IMR-90 (cell line): ENCODE measurements around the gene RCE1. TPM values are rescaled to one million over a fixed set of nuclear protein-coding genes. Genes with fewer than 3 reads are reported as not detected.

Experiments used
- ATAC-seq: fragments of 200-7000 bp; cut with Tn5 transposase; 2 replicates; pipeline ENCODE4 v1.9.1; 2020; ENCODE audit warnings: low read depth, mild to moderate bottlenecking, moderate library complexity
- BruUV-seq: library from RNA; stranded (reverse); fragments of 400-500 nt; replicated peaks from 2 replicates; lab custom pipeline; 2021; lab: Mats Ljungman, UMichigan
- CTCF ChIA-PET: fragments of 300-600 bp; formaldehyde crosslinking; extraction: SDS; loops from one replicate; lab custom pipeline; 2021; ENCODE audit warnings: antibody characterized with exemption; lab: Yijun Ruan, JAX
- POLR2A ChIA-PET: fragments of 300-600 bp; sonication (Branson Sonifier 250); formaldehyde crosslinking; loops from one replicate; lab custom pipeline; 2022; ENCODE audit warnings: antibody characterized with exemption; ENCODE audit not compliant: unreplicated experiment; lab: Charles Lee
- DNase-seq: peaks from one replicate; pipeline ENCODE4 v3.0.0; 2013
- H2AFZ ChIP-seq: replicated peaks from 2 replicates; pipeline ENCODE3; 2013; ENCODE audit warnings: low read length, mild to moderate bottlenecking; ENCODE audit not compliant: poor library complexity
- H2AK5ac ChIP-seq: 2 replicates; pipeline ENCODE4 v1.6.1; 2013; ENCODE audit warnings: low read depth, low read length, inconsistent platforms
- H2AK9ac ChIP-seq: replicated peaks from 2 replicates; pipeline ENCODE3; 2013; ENCODE audit warnings: mild to moderate bottlenecking, low read depth, low read length, moderate library complexity; ENCODE audit not compliant: poor library complexity
- H2BK120ac ChIP-seq: 2 replicates; pipeline ENCODE4 v1.6.1; 2013; ENCODE audit warnings: low read depth, low read length, inconsistent platforms
- H2BK15ac ChIP-seq: 3 replicates; pipeline ENCODE4 v1.6.1; 2013; ENCODE audit warnings: low read depth, low read length, inconsistent platforms
- H2BK20ac ChIP-seq: 2 replicates; pipeline ENCODE4 v1.6.1; 2013; ENCODE audit warnings: low read depth, mild to moderate bottlenecking, inconsistent platforms, low read length, moderate library complexity
- H2BK5ac ChIP-seq: 2 replicates; pipeline ENCODE4 v1.6.1; 2013; ENCODE audit warnings: mild to moderate bottlenecking, low read depth, low read length, inconsistent platforms; ENCODE audit not compliant: poor library complexity, severe bottlenecking
- H3K14ac ChIP-seq: replicated peaks from 2 replicates; pipeline ENCODE4 v1.6.1; 2013; ENCODE audit warnings: low read depth, low read length, inconsistent platforms
- H3K18ac ChIP-seq: 2 replicates; pipeline ENCODE4 v1.6.1; 2013; ENCODE audit warnings: low read depth, low read length, control low read depth
- H3K23ac ChIP-seq: 2 replicates; pipeline ENCODE4 v1.6.1; 2013; ENCODE audit warnings: low read depth, low read length, inconsistent platforms
- H3K27ac ChIP-seq: 2 replicates; pipeline ENCODE4 v1.5.1; 2013; ENCODE audit warnings: mild to moderate bottlenecking, control low read depth, low read length; ENCODE audit not compliant: insufficient read depth
- H3K27me3 ChIP-seq: 2 replicates; pipeline ENCODE4 v1.6.1; 2013; ENCODE audit warnings: low read length; ENCODE audit not compliant: control insufficient read depth, insufficient read depth
- H3K36me3 ChIP-seq: 2 replicates; pipeline ENCODE4 v1.6.1; 2013; ENCODE audit warnings: low read length, mixed read lengths; ENCODE audit not compliant: control insufficient read depth, insufficient read depth
- H3K4ac ChIP-seq: 2 replicates; pipeline ENCODE4 v1.6.1; 2013; ENCODE audit warnings: low read depth, low read length, inconsistent platforms
- H3K4me1 ChIP-seq: 2 replicates; pipeline ENCODE4 v1.6.1; 2013; ENCODE audit warnings: low read length, mixed read lengths; ENCODE audit not compliant: control insufficient read depth, insufficient read depth
- H3K4me2 ChIP-seq: 2 replicates; pipeline ENCODE4 v1.6.1; 2013; ENCODE audit warnings: low read depth, mild to moderate bottlenecking, control low read depth, low read length, moderate library complexity
- H3K4me3 ChIP-seq: 2 replicates; pipeline ENCODE4 v1.5.1; 2013; ENCODE audit warnings: low read depth, mild to moderate bottlenecking, control low read depth, low read length, moderate library complexity; ENCODE audit not compliant: insufficient read depth
- H3K56ac ChIP-seq: 2 replicates; pipeline ENCODE4 v1.6.1; 2013; ENCODE audit warnings: low read length, inconsistent platforms; ENCODE audit not compliant: insufficient read depth; ENCODE audit errors: extremely low read depth
- H3K79me1 ChIP-seq, 2 experiments: 2 replicates each; pipeline ENCODE4 v1.6.1; 2013; ENCODE audit warnings: low read length in 2 of 2, inconsistent platforms in 1 of 2, low read depth in 1 of 2
- H3K9ac ChIP-seq: 2 replicates; pipeline ENCODE4 v1.6.1; 2013; ENCODE audit warnings: low read depth, low read length, control low read depth
- H3K9me1 ChIP-seq: 2 replicates; pipeline ENCODE4 v1.6.1; 2013; ENCODE audit warnings: low read length, inconsistent platforms; ENCODE audit not compliant: insufficient read depth
- H3K9me3 ChIP-seq: 2 replicates; pipeline ENCODE4 v1.6.1; 2013; ENCODE audit warnings: low read length; ENCODE audit not compliant: control insufficient read depth, insufficient read depth
- H4K20me1 ChIP-seq: 2 replicates; pipeline ENCODE4 v1.6.1; 2013; ENCODE audit warnings: low read length, inconsistent platforms; ENCODE audit not compliant: insufficient read depth
- H4K5ac ChIP-seq: 2 replicates; pipeline ENCODE4 v1.6.1; 2013; ENCODE audit warnings: mild to moderate bottlenecking, low read depth, low read length, control low read depth
- H4K8ac ChIP-seq, 2 experiments: 2 replicates each; pipeline ENCODE4 v1.6.1; 2013; ENCODE audit warnings: low read depth in 2 of 2, low read length in 2 of 2, control low read depth in 1 of 2, inconsistent platforms in 1 of 2
- H4K91ac ChIP-seq: 2 replicates; pipeline ENCODE4 v1.6.1; 2013; ENCODE audit warnings: low read depth, low read length, inconsistent platforms; ENCODE audit not compliant: insufficient read depth
- BHLHE40 ChIP-seq: fragments of 150-350 bp; IDR thresholded peaks from 2 replicates; pipeline ENCODE4 v1.6.1; 2016; ENCODE audit warnings: mild to moderate bottlenecking, low read depth, low read length
- CEBPB ChIP-seq: IDR thresholded peaks from 2 replicates; pipeline ENCODE4 v1.6.1; 2012; ENCODE audit warnings: low read depth, low read length, improper control_type of control experiment
- ELK1 ChIP-seq: fragments of 150-350 bp; IDR thresholded peaks from 2 replicates; pipeline ENCODE4 v1.6.1; 2016; ENCODE audit warnings: low read depth, mild to moderate bottlenecking, low read length, moderate library complexity, borderline replicate concordance
- MXI1 ChIP-seq: IDR thresholded peaks from 2 replicates; pipeline ENCODE4 v1.6.1; 2012; ENCODE audit warnings: low read depth, mild to moderate bottlenecking, low read length, moderate library complexity, borderline replicate concordance
- NFE2L2 ChIP-seq: fragments of 150-350 bp; IDR thresholded peaks from 2 replicates; pipeline ENCODE4 v1.6.1; 2016; ENCODE audit warnings: low read depth, mild to moderate bottlenecking, low read length
- RAD21 ChIP-seq: IDR thresholded peaks from 2 replicates; pipeline ENCODE4 v1.6.1; 2012; ENCODE audit warnings: low read length, improper control_type of control experiment
- WGBS, 2 experiments: methylation state at CpG; one replicate each; pipeline versions ENCODE4 v1.1.5 to v1.1.7; 2013; ENCODE audit warnings: missing lambda C conversion rate in 2 of 2; ENCODE audit not compliant: insufficient read length in 1 of 2; ENCODE audit errors: extremely low coverage in 2 of 2; 5-methylcytosine and 5-hydroxymethylcytosine counted together
- dilution Hi-C: fragments of 300-500 bp; cut with HindIII; formaldehyde crosslinking; loops from one replicate; pipeline ENCODE4 v1.14.3; 2018; ENCODE audit warnings: low sequenced_read_pairs; ENCODE audit not compliant: unreplicated experiment
- in situ Hi-C: fragments of 300-500 bp; cut with MboI; formaldehyde crosslinking; loops from 3 replicates; pipeline ENCODE4 v1.14.3; 2019; ENCODE audit warnings: low sequenced_read_pairs, inconsistent platforms, mixed read lengths
- intact Hi-C: fragments of 100-400 bp; cut with micrococcal nuclease; formaldehyde crosslinking; loops from 2 replicates; pipeline ENCODE4 v1.10.0; 2022
- polyA plus RNA-seq, 3 experiments: library from polyadenylated mRNA; depleted of rRNA; stranded (reverse); fragments of >200 nt; gene quantifications; 2 replicates each; pipeline ENCODE4 v1.2.3, GENCODE V29; 2012; ENCODE audit warnings: low replicate concordance in 1 of 3
- total RNA-seq: library from RNA; depleted of rRNA; stranded (reverse); fragments of >200 nt; gene quantifications from 2 replicates; pipeline ENCODE4 v1.2.3, GENCODE V29; 2012

RCE1 gene
- total and polyA plus RNA-seq, 2 of the 4 experiments (the other 2 are of a cell fraction), result 6.6 to 19.4 TPM

DNA sequence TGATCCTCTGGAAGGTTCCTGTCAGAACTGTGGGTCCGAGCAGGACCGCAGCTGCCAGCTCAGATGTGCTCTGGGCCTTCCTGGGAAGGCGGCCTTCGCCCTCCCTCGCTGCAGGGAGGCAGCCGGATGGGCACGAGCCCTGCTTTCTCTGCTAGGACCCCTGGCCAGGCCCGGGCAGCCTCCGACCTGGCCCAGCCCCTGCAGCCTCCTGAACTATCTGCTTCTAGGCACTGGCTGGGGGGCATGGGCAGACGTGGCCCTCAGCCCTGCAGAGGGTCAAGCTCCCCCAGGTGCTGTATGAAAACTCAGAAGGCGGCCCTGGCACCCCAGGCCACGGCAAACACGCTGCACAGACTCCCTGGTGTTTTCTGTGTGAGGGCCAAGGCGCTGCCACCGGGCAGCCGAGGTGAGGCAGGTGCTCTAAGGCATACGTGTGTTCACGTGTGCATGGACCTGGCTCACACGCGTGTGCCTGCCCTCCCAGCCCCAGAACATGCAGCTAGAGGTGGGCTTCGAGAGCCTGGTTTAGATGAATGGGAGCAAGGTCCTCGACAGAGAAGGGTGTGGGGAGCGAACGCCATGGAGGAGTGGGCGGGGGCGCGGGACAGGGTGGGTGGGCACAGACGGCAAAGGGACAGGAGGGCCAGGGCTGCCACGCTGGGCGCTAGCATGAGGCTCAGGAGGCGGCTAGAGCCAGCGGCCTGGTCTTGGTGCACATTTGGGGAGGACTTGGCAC lies 18.0 kb downstream of the RCE1 start:
- no peak overlapping the region for H3K14ac ChIP-seq

More for the DNA sequence above, 18.0 kb downstream of the RCE1 start:
- Histone ChIP-seq H3K36me3 (peaks cover 38% of the 10 kb centered on the region; the same call in 1 of the 2 replicates), H4K91ac (no peak overlapping the region), H3K4me3 (no peak overlapping the region), H4K20me1 (peaks cover 6% of the 10 kb centered on the region; the same call in 1 of the 2 replicates), H3K9me1 (no peaks in the 10 kb centered on the region), H3K27ac (no peak overlapping the region), H3K4me2 (no peak overlapping the region), H3K27me3 (no peaks in the 10 kb centered on the region), H3K4ac (no peak overlapping the region), H3K9me3 (no peaks in the 10 kb centered on the region), H3K18ac (no peak overlapping the region), H2BK120ac (no peak overlapping the region), H2BK20ac (no peak overlapping the region), H2AK5ac (no peak overlapping the region), H2BK15ac (no peak overlapping the region), H4K5ac (no peak overlapping the region), H2BK5ac (no peak overlapping the region), H2AFZ (no peak overlapping the region), H2AK9ac (no peak overlapping the region), H3K9ac (no peak overlapping the region), H4K8ac (no peak overlapping the region), H3K56ac (no peak overlapping the region), H3K23ac (no peak overlapping the region), H3K4me1 (no peaks in the 10 kb centered on the region), H3K79me1 (peaks cover 0 to 19% of the 10 kb centered on the region in 2 experiments; a peak in 2 of 4 replicates)
- 97% methylated on average over 15 of the region's 32 CpGs; no CpG with 5 or more reads in 1 of the 2 experiments for WGBS, 2 experiments
- dilution Hi-C loops (no loop called here), intact Hi-C loops (no loop called here), in situ Hi-C loops (no loop called here)
- ChIA-PET CTCF (interaction anchor here (0.5 kb wide), 1 partner anchor 24 kb away, joined by 3 read pairs; no protein-coding TSS in a partner anchor), POLR2A (interaction anchor here (0.5 to 0.6 kb wide), 2 partner anchors 23 to 101 kb away, joined by 4 read pairs; no protein-coding TSS in a partner anchor)
- TF ChIP-seq CEBPB, result no peak
- TF ChIP-seq ELK1, result no peak
- TF ChIP-seq RAD21, result no peak
- TF ChIP-seq BHLHE40, result no peak
- no peak for TF ChIP-seq MXI1
- TF ChIP-seq NFE2L2, result no peak
- ATAC-seq (no peak), DNase-seq (no peak)
- BruUV-seq, result no TSS peak
